DMS 273 (cell line): ENCODE data around the gene NPHP4.

Experiments used
- DNase-seq: peaks from one replicate; lab custom pipeline; 2025; ENCODE audit not compliant: unreplicated experiment; lab: John Stamatoyannopoulos, UW

The NPHP4 gene

GRCh38 chr1:5815716-5816115, 176.5 kb downstream of the NPHP4 start:
- no peak for DNase-seq

GRCh38 chr1:5815211-5815610, 177.0 kb downstream of the NPHP4 start:
- DNase-seq, result no peak

- no peak for DNase-seq
These were observed 178.1 kb downstream of the NPHP4 start for GRCh38 chr1:5814046-5814619.

- no peak for DNase-seq
These were observed 178.7 kb downstream of the NPHP4 start for GRCh38 chr1:5813480-5813879.
